AG08395 (cell line): ENCODE data around the gene NSUN5.
"Not testable (repeated sequence)": the region's sequence is repeated elsewhere in the genome, so short reads cannot be mapped to it uniquely, and the experiment has no call there.

Experiments used
- DNase-seq: peaks from one replicate; pipeline ENCODE4 v3.0.0; 2012; ENCODE audit warnings: mixed read lengths, low spot score

The NSUN5 gene

GRCh38 chr7:73308665-73309214, at the start of gene NSUN5:
Gene NSUN5, minus strand, starts transcription at chr7:73308826. Its CDS starts 36 bp downstream, at chr7:73308790.
- DNase-seq: peak; percentile 83

GRCh38 chr7:73356159-73356558, 47.5 kb upstream of the NSUN5 start:
- no peak for DNase-seq

DNA sequence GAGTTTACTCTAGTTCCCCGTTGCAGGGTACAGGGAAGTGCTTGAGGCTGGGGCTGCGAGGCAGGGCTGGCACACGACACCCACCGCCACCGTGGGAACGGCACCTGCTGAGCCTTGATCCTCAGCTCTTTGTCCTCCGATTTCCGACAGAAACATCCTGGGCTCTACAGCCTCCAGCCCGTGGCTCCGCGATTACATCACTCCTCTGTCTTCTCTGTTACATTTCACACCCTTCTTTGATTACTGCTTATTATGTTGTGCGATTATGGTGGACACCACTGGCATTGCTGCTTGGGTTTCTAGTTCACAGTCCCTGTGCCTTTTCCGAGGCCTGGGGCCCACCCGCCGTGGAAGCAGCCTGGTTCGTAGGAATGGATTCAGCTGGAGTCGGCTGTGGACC, 46.2 kb upstream of the NSUN5 start:
- no peak for DNase-seq

DNA sequence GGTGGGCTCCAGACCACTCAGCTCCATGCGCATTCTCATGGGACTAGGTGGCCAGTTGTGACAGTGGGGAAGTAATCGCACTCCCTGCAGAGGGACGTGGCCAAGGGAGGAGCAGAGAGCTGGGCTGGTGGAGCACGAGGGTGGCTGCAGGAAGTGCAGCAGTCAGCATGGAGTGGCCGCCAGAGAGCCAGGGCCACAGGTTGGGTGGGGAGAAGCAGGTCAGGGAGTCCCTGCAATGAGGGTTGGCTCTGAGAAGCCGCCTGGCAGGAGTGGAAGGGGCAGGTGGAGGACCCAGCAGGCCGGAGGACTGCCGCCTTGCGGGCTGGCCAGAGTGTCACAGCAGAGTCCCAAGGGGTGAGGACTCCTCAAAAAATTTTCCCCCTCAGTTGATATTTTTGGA, 45.6 kb upstream of the NSUN5 start:
- no peak for DNase-seq

- DNase-seq: no peak
These were observed 44.6 kb upstream of the NSUN5 start for GRCh38 chr7:73353243-73353642.

DNA sequence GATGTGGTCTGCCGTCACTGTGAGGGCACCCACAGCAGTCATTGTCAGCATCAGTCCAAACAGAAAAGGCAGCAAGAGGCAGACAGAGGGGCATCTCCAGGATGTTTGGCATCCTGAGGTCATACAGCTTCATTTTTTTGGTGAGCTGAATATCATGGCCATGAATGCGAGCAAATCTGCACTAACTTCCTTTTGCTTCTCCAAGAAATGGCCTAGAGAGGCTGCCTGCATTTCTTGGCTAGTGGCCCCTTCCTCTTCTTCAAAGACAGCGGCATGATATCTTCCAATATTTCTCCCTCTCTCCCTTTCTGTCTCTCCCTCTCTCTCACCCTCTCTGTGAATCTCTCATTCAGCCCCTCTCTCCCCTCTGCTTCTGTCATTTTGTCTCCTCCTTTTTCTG, 44.2 kb upstream of the NSUN5 start:
- no peak for DNase-seq

- no peak for DNase-seq
These were observed 43.0 kb upstream of the NSUN5 start for GRCh38 chr7:73351447-73352167.

DNA sequence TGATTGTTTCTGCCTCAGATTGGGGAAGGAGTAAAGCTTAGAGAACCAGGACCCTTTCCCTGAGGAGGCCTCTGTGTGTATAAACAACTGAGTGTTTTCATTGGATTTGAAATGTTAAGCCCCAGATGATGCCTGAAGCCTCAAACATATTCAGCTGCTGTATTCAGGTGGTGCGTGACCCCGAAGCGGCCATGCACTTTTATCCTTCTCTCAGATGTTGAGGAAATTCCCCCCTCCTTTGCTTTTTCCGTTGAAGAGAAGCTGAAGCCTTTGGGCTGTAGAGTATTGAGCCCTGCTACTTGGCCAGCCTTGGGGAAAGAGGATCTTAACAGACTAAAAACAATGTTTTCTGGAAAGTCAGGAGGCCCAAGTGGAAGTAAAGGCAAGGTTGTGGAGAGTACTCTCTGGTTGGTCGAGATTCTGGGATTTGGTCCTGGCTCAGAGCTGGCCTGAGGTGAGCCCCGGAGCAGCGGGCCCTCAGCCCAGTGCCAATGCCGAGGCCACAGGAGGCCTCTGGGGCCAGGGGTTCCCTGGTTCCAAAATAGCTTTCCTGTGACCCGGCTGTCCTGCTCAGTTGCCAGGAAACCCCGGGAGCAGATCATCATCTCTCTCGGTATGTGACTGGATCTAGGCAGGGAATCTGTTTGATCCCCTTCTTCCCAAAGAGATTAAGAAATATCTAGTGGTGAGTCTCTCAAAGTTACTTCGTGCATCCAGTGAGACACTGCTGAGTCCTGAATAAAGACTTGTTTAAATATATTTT, 41.9 kb upstream of the NSUN5 start:
- DNase-seq: no peak

- DNase-seq: no peak
These were observed 41.1 kb upstream of the NSUN5 start for GRCh38 chr7:73349763-73350162.

GRCh38 chr7:73345951-73346350, 37.3 kb upstream of the NSUN5 start:
- no peak for DNase-seq

DNA sequence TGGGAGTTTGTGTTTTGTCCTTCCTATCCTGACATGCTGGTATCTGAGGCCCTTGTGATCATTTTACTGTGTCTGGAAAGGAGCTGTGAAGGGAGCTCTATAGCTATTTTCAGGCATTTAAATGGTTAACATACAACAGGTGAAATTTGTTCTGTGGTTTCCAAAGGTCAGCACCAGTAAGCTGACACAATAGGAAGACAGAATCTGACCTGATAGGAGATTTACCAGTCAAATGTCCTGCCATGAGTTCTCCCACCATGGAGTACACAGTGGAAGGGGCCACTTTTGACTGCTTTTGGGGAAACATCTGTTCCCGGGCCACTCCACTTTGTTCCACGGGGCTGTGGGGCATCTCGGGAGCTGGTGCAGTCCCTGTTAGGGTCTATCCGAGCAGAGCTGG, 36.9 kb upstream of the NSUN5 start:
- no peak for DNase-seq

DNA sequence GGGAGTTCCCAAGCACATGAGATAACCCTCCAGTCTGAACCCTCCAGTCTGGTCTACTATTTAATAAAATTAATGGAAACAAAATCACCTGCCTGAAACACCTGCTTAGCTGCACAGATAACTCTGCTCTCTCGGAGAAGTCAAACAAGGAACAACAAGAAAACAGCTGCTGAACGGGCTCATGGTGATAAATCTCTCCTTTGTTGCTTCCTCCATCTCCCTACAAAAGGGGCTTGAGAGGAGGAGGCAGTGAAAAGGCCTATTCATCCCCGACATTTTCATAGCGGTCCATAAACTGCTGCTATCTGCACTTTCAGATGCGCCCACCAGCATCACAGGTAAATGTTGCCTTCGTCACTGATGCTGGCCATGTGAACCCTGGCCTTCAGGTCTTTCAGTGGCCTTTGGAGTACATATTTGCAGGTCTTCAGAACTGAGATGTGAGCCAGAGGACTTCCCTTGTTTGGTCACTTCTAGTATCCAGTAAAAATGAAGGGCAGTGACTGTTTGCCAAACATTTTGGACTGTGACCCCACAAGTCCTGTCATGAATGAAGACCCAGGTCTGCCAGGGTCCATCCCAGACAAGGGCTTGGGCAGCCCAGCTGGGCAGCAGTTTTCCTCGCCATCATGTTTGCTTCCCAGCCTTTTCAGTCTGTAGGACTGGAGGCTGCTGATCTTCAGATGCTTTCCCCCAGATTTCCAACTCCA, 35.2 kb upstream of the NSUN5 start:
- no peak for DNase-seq

DNA sequence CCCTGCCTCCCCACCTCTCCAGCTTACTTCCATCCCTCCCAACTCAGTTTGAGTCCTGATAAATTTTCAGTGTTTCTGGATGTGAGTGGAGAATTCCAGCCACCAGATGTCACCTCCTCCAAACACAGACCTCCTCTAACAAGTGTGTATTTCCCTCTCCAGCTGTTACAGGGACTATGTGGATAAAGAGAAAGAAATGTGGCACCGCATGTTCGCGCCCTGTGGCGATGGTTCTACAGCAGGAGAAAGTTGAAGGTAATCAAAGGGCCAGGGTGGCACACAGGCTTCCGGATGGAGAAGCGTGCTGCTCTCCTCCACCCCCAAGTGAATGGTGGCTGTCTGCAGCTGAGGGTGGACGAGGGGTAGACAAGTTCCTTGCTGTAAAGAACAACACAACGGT, 34.0 kb upstream of the NSUN5 start:
- peak; percentile 87 for DNase-seq

- DNase-seq: peak; percentile 86
These were observed 33.3 kb upstream of the NSUN5 start for GRCh38 chr7:73341877-73342276.

DNA sequence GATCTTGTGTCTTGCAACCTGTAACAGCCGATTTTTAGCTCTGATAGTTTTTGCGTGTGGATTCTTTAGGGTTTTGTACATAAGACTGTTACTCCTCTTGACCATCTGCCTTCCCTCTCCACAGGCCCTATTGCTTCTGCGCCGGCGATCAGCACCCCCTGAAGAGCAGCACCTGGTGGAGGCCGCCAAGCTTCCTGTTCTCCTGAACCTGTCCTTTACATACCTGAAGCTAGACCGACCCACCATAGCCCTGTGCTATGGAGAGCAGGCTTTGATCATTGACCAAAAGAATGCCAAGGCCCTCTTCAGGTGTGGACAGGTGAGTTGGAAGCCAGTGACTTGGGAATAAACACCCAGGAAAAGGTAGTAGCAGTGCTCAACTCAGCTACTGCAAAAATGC, 31.9 kb upstream of the NSUN5 start:
- no peak for DNase-seq

DNA sequence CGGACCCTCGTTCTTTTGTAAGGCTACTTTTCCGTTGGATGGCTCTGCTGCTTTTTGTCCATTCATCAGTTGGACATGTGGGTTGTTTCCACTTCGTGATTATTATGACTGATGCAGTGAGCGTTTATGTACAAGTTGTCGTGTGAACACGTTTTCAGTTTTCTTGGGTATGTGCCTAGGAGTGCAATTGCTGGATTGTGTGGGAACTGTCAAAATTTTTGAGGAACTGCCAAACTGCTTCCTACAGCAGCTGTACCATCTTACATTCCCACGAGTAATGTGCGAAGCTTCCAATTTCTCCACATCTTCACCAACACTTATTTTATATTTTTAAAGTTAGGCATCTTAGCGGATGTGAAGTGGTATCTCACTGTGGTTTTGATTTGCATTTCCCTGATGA, 29.7 kb upstream of the NSUN5 start:
- DNase-seq: no peak

DNA sequence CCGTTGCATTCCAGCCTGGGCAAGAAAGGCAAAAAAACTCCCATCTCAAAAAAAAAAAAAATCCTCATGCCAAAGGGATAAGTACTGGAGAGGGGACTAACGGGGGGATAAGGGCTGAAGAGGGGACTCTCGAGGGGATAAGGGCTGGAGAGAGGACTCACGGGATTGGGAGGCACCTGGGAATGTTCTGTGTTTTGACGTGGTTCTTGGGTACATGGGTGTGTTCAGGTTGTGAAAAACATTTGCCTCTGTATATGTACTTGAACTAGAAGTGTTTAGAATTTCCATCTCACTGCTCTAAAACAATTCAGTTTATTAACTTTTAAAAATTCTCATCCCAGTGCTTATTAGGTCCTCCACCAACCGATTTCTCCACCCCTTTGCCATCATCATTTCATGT, 23.8 kb upstream of the NSUN5 start:
- no peak for DNase-seq

DNA sequence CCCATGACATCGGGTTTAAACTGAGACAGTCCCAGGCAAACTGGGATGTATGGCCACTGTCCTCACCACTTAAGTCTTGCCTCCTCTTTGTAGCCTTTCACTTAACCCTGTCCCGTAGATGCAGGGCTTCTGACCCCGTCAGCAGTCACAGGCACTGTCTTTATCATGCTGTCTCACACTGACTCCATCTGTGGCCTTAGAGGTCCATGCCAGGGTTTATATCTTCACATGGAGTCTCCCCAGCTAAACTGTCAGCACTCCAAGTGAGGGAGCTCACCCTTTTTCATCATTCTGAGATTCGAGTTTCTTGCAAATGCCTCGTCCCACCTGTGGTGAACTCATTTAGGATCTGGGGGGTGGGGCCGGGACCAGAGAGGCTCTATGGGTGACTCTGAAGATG, 22.1 kb upstream of the NSUN5 start:
- no peak for DNase-seq

GRCh38 chr7:73329861-73330581, 21.4 kb upstream of the NSUN5 start:
- peak; percentile 33 for DNase-seq

- DNase-seq: no peak
These were observed 20.1 kb upstream of the NSUN5 start for GRCh38 chr7:73328696-73329095.

GRCh38 chr7:73327922-73328321, 19.3 kb upstream of the NSUN5 start, which contains the start of the genes FKBP6 and TRIM50:
Gene FKBP6, plus strand, starts transcription at chr7:73328161. Its CDS starts 268 bp downstream, at chr7:73328429.
Gene TRIM50, minus strand, starts transcription at chr7:73328082. Its CDS starts 3,295 bp downstream, at chr7:73324787.
- DNase-seq: not testable (repeated sequence)

DNA sequence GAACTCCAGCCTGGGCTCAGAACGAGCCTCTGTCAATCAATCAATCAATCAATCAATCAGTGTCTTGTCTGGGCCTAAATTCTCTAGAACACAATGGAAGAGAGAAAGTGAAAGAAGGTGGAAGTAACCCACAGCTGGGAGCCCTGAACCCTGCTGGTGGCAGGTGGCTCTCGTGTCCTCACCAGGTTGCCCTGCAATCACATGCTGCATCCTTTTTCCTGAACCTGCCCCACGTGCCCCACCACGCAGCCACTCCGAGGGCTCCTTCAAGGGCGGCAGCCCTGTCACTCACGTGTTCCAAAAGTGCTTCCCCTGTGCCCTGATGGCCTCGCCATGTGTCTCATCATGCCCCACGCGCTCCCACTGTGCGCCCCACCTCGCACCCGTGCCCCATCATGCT, 18.8 kb upstream of the NSUN5 start:
- DNase-seq: not testable (repeated sequence)
